H1 (cell line): ENCODE data around the gene CHCHD6. TPM values are rescaled to one million over a fixed set of nuclear protein-coding genes. Genes with fewer than 3 reads are reported as not detected.

ENCODE experiments used
- CTCF ChIA-PET: fragments of 300-600 bp; sonication (Branson Sonifier 250); formaldehyde crosslinking; loops from one replicate; lab custom pipeline; 2021; ENCODE audit not compliant: partially characterized antibody; lab: Charles Lee
- POLR2A ChIA-PET: fragments of 300-600 bp; sonication (Branson Sonifier 250); formaldehyde crosslinking; loops from one replicate; lab custom pipeline; 2021; ENCODE audit warnings: inconsistent platforms; ENCODE audit not compliant: partially characterized antibody; lab: Charles Lee
- DNase-seq, 2 experiments: peaks; one replicate each; pipeline versions ENCODE4 v3.0.0 to v3.0.0-alpha.2; 2010 to 2022; ENCODE audit warnings: low spot score in 2 of 2, low read depth in 1 of 2, mixed read lengths in 1 of 2
- FAIRE-seq: peaks from 2 replicates; lab custom pipeline; 2011; peaks lifted over from hg19 to GRCh38; lab: Jason Lieb, UNC
- H2AFZ ChIP-seq: 2 replicates; pipeline ENCODE4 v1.8.1; 2012; ENCODE audit warnings: low read length, inconsistent platforms
- H2AK5ac ChIP-seq: 2 replicates; pipeline ENCODE4 v1.6.1; 2013; ENCODE audit warnings: low read depth, low read length
- H2BK120ac ChIP-seq: replicated peaks from 2 replicates; pipeline ENCODE3; 2013; ENCODE audit warnings: low read depth, low read length, inconsistent platforms
- H2BK12ac ChIP-seq: 2 replicates; pipeline ENCODE4 v1.6.1; 2013; ENCODE audit warnings: low read depth, low read length
- H2BK15ac ChIP-seq: 2 replicates; pipeline ENCODE4 v1.6.1; 2013; ENCODE audit warnings: low read length
- H2BK20ac ChIP-seq: 2 replicates; pipeline ENCODE4 v1.6.1; 2013; ENCODE audit warnings: low read length
- H2BK5ac ChIP-seq: 2 replicates; pipeline ENCODE4 v1.6.1; 2013; ENCODE audit warnings: low read depth, low read length
- H3K14ac ChIP-seq: 2 replicates; pipeline ENCODE4 v1.6.1; 2013; ENCODE audit warnings: inconsistent platforms; ENCODE audit not compliant: insufficient read length
- H3K18ac ChIP-seq: 2 replicates; pipeline ENCODE4 v1.6.1; 2013; ENCODE audit warnings: low read length; ENCODE audit errors: extremely low read depth
- H3K23ac ChIP-seq: 2 replicates; pipeline ENCODE4 v1.6.1; 2013; ENCODE audit warnings: inconsistent platforms; ENCODE audit not compliant: insufficient read length
- H3K23me2 ChIP-seq: 2 replicates; pipeline ENCODE4 v1.6.1; 2013; ENCODE audit warnings: low read depth, low read length
- H3K27ac ChIP-seq: 2 replicates; pipeline ENCODE4 v1.6.1; 2011; ENCODE audit warnings: low read depth, low read length, inconsistent platforms
- H3K27me3 ChIP-seq, 4 experiments: replicated peaks in 1 of 4; 1 replicate in 1 of 4; 2 replicates in 3 of 4; pipeline versions ENCODE4 v1.6.1 to v1.8.1; 2011 to 2013; ENCODE audit warnings: low read length in 3 of 4, mild to moderate bottlenecking in 3 of 4, inconsistent platforms in 2 of 4, mixed read lengths in 2 of 4, moderate library complexity in 1 of 4; ENCODE audit not compliant: control insufficient read depth in 3 of 4, insufficient read depth in 3 of 4; ENCODE audit errors: extremely low read depth in 1 of 4
- H3K36me3 ChIP-seq, 4 experiments: 2 replicates each; pipeline versions ENCODE4 v1.6.1 to v1.8.1; 2011 to 2013; ENCODE audit warnings: mild to moderate bottlenecking in 4 of 4, low read length in 3 of 4, moderate library complexity in 2 of 4, control low read depth in 1 of 4, inconsistent platforms in 1 of 4; ENCODE audit not compliant: insufficient read depth in 4 of 4, control insufficient read depth in 2 of 4
- H3K4ac ChIP-seq: replicated peaks from 2 replicates; pipeline ENCODE3; 2013; ENCODE audit warnings: low read length, low read depth, mixed read lengths, inconsistent platforms; ENCODE audit not compliant: insufficient read length
- H3K4me1 ChIP-seq, 4 experiments: replicated peaks in 1 of 4; 1 replicate in 1 of 4; 2 replicates in 3 of 4; pipeline versions ENCODE4 v1.6.1 to v1.8.1; 2011 to 2013; ENCODE audit warnings: low read length in 3 of 4, inconsistent platforms in 2 of 4, mixed read lengths in 1 of 4; ENCODE audit not compliant: insufficient read depth in 4 of 4, control insufficient read depth in 3 of 4
- H3K4me2 ChIP-seq, 2 experiments: 2 replicates each; pipeline versions ENCODE4 v1.6.1 to v1.8.1; 2011 to 2013; ENCODE audit warnings: low read depth in 2 of 2, low read length in 2 of 2, control low read depth in 1 of 2, inconsistent platforms in 1 of 2, mild to moderate bottlenecking in 1 of 2; ENCODE audit not compliant: insufficient read depth in 1 of 2
- H3K4me3 ChIP-seq, 4 experiments: fragments of 200-600, 300-600 bp in 1 of 4; sonication (generic), shearing (Covaris generic), sonication (Bioruptor Twin) in 1 of 4; 2 replicates each; pipeline versions ENCODE4 v1.5.1 to v1.8.1; 2011 to 2016; ENCODE audit warnings: low read length in 4 of 4, low read depth in 3 of 4, control low read depth in 2 of 4, inconsistent platforms in 2 of 4, mild to moderate bottlenecking in 2 of 4, mixed read lengths in 1 of 4, moderate library complexity in 1 of 4; ENCODE audit not compliant: insufficient read depth in 2 of 4; ENCODE audit errors: extremely low read depth in 1 of 4
- H3K56ac ChIP-seq: replicated peaks from 2 replicates; pipeline ENCODE3; 2013; ENCODE audit warnings: low read depth, mild to moderate bottlenecking, mixed read lengths, low read length, inconsistent platforms; ENCODE audit not compliant: insufficient read length
- H3K79me1 ChIP-seq: 2 replicates; pipeline ENCODE4 v1.6.1; 2013; ENCODE audit warnings: low read depth, low read length, control low read depth
- H3K79me2 ChIP-seq, 2 experiments: 2 replicates each; pipeline versions ENCODE4 v1.6.1 to v1.8.1; 2012 to 2013; ENCODE audit warnings: low read length in 2 of 2, mild to moderate bottlenecking in 2 of 2, inconsistent platforms in 1 of 2; ENCODE audit not compliant: insufficient read depth in 2 of 2, control insufficient read depth in 1 of 2
- H3K9ac ChIP-seq, 4 experiments: replicated peaks in 1 of 4; 1 replicate in 1 of 4; 2 replicates in 3 of 4; pipeline versions ENCODE4 v1.6.1 to v1.8.1; 2011 to 2013; ENCODE audit warnings: low read depth in 3 of 4, low read length in 3 of 4, control low read depth in 2 of 4, mild to moderate bottlenecking in 2 of 4, moderate library complexity in 2 of 4, inconsistent platforms in 1 of 4; ENCODE audit errors: extremely low read depth in 1 of 4
- H3K9me3 ChIP-seq, 2 experiments: 2 replicates each; pipeline versions ENCODE4 v1.6.1 to v1.8.1; 2012 to 2013; ENCODE audit warnings: mild to moderate bottlenecking in 2 of 2, moderate library complexity in 2 of 2, control low read depth in 1 of 2, inconsistent platforms in 1 of 2, low read depth in 1 of 2, low read length in 1 of 2, mixed read lengths in 1 of 2; ENCODE audit not compliant: insufficient read depth in 2 of 2
- H4K20me1 ChIP-seq, 2 experiments: replicated peaks in 1 of 2; 2 replicates each; pipeline versions ENCODE3 to v1.8.1; 2011 to 2013; ENCODE audit warnings: inconsistent platforms in 2 of 2, low read length in 2 of 2, mild to moderate bottlenecking in 1 of 2; ENCODE audit not compliant: insufficient read depth in 2 of 2, control insufficient read depth in 1 of 2
- H4K5ac ChIP-seq: 2 replicates; pipeline ENCODE4 v1.6.1; 2013; ENCODE audit warnings: low read length, low read depth, mixed read lengths, inconsistent platforms; ENCODE audit not compliant: insufficient read length
- H4K8ac ChIP-seq: 2 replicates; pipeline ENCODE4 v1.8.0; 2013; ENCODE audit warnings: mild to moderate bottlenecking, moderate library complexity, low read length, inconsistent platforms; ENCODE audit not compliant: insufficient read depth; ENCODE audit errors: extremely low read depth
- H4K91ac ChIP-seq: replicated peaks from 2 replicates; pipeline ENCODE3; 2013; ENCODE audit warnings: low read length, mixed read lengths, inconsistent platforms; ENCODE audit not compliant: insufficient read length
- ATF2 ChIP-seq: IDR thresholded peaks from 2 replicates; pipeline ENCODE4 v1.6.1; 2012; ENCODE audit warnings: low read length, inconsistent platforms
- ATF3 ChIP-seq: IDR thresholded peaks from 2 replicates; pipeline ENCODE4 v1.6.1; 2011; ENCODE audit warnings: low read depth, mild to moderate bottlenecking, low read length; ENCODE audit not compliant: insufficient read depth
- E2F6 ChIP-seq: IDR thresholded peaks from 2 replicates; pipeline ENCODE4 v1.6.1; 2012; ENCODE audit warnings: inconsistent platforms
- SUZ12 ChIP-seq: fragments of 200-600 bp; sonication (generic); IDR thresholded peaks from 2 replicates; pipeline ENCODE4 v1.6.1; 2012; ENCODE audit warnings: mild to moderate bottlenecking, inconsistent platforms, low read length, moderate library complexity, mixed read lengths
- WGBS, 2 experiments: shearing (Covaris generic) in 1 of 2; methylation state at CpG; one replicate each; pipeline versions ENCODE4 v1.1.6 to v1.1.7; 2013 to 2015; ENCODE audit warnings: low lambda C conversion rate in 2 of 2, mixed read lengths in 2 of 2, inconsistent platforms in 1 of 2, low coverage in 1 of 2, missing lambda C conversion rate in 1 of 2; ENCODE audit not compliant: insufficient replicate concordance in 2 of 2, insufficient coverage in 1 of 2, insufficient read length in 1 of 2; ENCODE audit errors: extremely low coverage in 1 of 2, missing lambda C conversion rate in 1 of 2; 5-methylcytosine and 5-hydroxymethylcytosine counted together
- polyA plus RNA-seq, 7 experiments: library from polyadenylated mRNA; depleted of rRNA in 3 of 7; stranded (reverse) in 5 of 7; unstranded in 2 of 7; fragments of >200 nt in 5 of 7; fragments of 200-250 nt in 2 of 7; gene quantifications; 1 replicate in 5 of 7; 2 replicates in 1 of 7; 4 replicates in 1 of 7; pipeline versions ENCODE4 v1.2.1 to v1.2.3, GENCODE V29; 2011 to 2013; ENCODE audit warnings: missing spikeins in 2 of 7, mixed read lengths in 2 of 7
- total RNA-seq: library from RNA; stranded (reverse); fragmentation: NEBNext Ultra II Directional; extraction: Animal tissue kit (Norgen Biotek cat#: 25700); gene quantifications from 2 replicates; pipeline ENCODE4 v1.2.1, GENCODE V29; 2021

Gene CHCHD6
- total and polyA plus RNA-seq, 2 of the 8 experiments (the other 6 are each of a cell fraction or from before 2014, with no cell fraction given) = 32.4 to 37.6 TPM

- H3K27me3 ChIP-seq = no peaks in the 10 kb centered on the region; a peak in 1 of 7 replicates
- H2AK5ac ChIP-seq = no peak overlapping the region
- H4K5ac ChIP-seq = no peak overlapping the region
- H3K14ac ChIP-seq = no peak overlapping the region
- H2BK15ac ChIP-seq = no peak overlapping the region
- no peak overlapping the region for H2BK12ac ChIP-seq
- H2BK20ac ChIP-seq = no peak overlapping the region
- H2BK120ac ChIP-seq = no peak overlapping the region
- H3K79me2 ChIP-seq = no peaks in the 10 kb centered on the region
- peaks cover 2% of the 10 kb centered on the region in 2 experiments for H4K20me1 ChIP-seq
- 91% methylated on average over 10 of the region's 10 CpGs; no CpG with 5 or more reads in 1 of the 2 experiments for WGBS, 2 experiments
- DNase-seq = no peak
- CTCF ChIA-PET = interaction anchor here (0.6 to 1.2 kb wide), 2 partner anchors 16 to 700 kb away, joined by 3 to 4 read pairs; no protein-coding TSS in a partner anchor
- H3K4me1 ChIP-seq = peaks cover 2 to 14% (median 4%) of the 10 kb centered on the region in 4 experiments; a peak in 4 of 7 replicates
- no peaks in the 10 kb centered on the region for H3K23me2 ChIP-seq
- TF ChIP-seq ATF3 = no peak
- no peak for TF ChIP-seq ATF2
- no peak for TF ChIP-seq E2F6
- no peak for TF ChIP-seq SUZ12
- TF ChIP-seq, all 59 proteins: peak for 0
- Histone ChIP-seq H4K91ac (no peak overlapping the region), H3K56ac (no peak overlapping the region), H3K27ac (no peak overlapping the region), H2AFZ (no peak overlapping the region), H4K8ac (no peak overlapping the region), H2BK5ac (no peak overlapping the region), H3K4me2 (no peak overlapping the region), H3K9ac (no peak overlapping the region), H3K79me1 (no peaks in the 10 kb centered on the region), H3K9me3 (no peaks in the 10 kb centered on the region), H3K18ac (no peak overlapping the region), H3K23ac (no peak overlapping the region), H3K36me3 (no peaks in the 10 kb centered on the region; a peak in 1 of 8 replicates), H3K4me3 (no peak overlapping the region), H3K4ac (no peak overlapping the region)
- POLR2A ChIA-PET = no interaction called here
- FAIRE-seq = no peak
These were observed 260.9 kb downstream of the CHCHD6 start for GRCh38 chr3:126964950-126965349.
